OCI-LY1 (cell line): ENCODE results near the gene SLC43A2.
A peak's percentile ranks its signal among the peaks of the same experiment; 100 is the strongest.

Experiments
- H2AFZ ChIP-seq: fragments of 200-600 bp; sonication (generic), shearing (Covaris generic); 2 replicates; pipeline ENCODE4 v1.6.0; 2014; ENCODE audit warnings: antibody characterized with exemption, mild to moderate bottlenecking, low read length
- H3F3A ChIP-seq: fragments of 200-600 bp; sonication (generic), shearing (Covaris generic); 2 replicates; pipeline ENCODE4 v1.6.0; 2014; ENCODE audit warnings: mild to moderate bottlenecking, antibody characterized with exemption, low read length, moderate library complexity; ENCODE audit not compliant: insufficient read depth
- H3K27ac ChIP-seq: fragments of 200-600 bp; sonication (generic); 2 replicates; pipeline ENCODE4 v1.5.1; 2014; ENCODE audit warnings: low read length, mixed run types, mild to moderate bottlenecking, low read depth; ENCODE audit not compliant: poor library complexity, severe bottlenecking
- H3K27me3 ChIP-seq: fragments of 200-600 bp; sonication (generic); 2 replicates; pipeline ENCODE4 v1.6.0; 2014; ENCODE audit warnings: antibody characterized with exemption, mild to moderate bottlenecking, low read length, moderate library complexity; ENCODE audit not compliant: insufficient read depth
- H3K36me3 ChIP-seq: fragments of 200-600 bp; sonication (generic); 2 replicates; pipeline ENCODE4 v1.6.1; 2014; ENCODE audit warnings: mild to moderate bottlenecking, antibody characterized with exemption, low read length, moderate library complexity, mixed read lengths; ENCODE audit not compliant: insufficient read depth
- H3K4me1 ChIP-seq: fragments of 200-600 bp; sonication (generic); 2 replicates; pipeline ENCODE4 v1.5.1; 2014; ENCODE audit warnings: mild to moderate bottlenecking, low read length, moderate library complexity; ENCODE audit not compliant: insufficient read depth, severe bottlenecking
- H3K4me2 ChIP-seq: fragments of 200-600 bp; sonication (generic), shearing (Covaris generic); 2 replicates; pipeline ENCODE4 v1.6.1; 2014; ENCODE audit warnings: low read length
- H3K4me3 ChIP-seq: fragments of 200-600 bp; sonication (generic); 2 replicates; pipeline ENCODE4 v1.5.1; 2014; ENCODE audit warnings: low read length, low read depth, mild to moderate bottlenecking, mixed read lengths; ENCODE audit not compliant: poor library complexity, severe bottlenecking
- H3K79me2 ChIP-seq: fragments of 200-600 bp; shearing (Covaris generic); 2 replicates; pipeline ENCODE4 v1.6.1; 2016; ENCODE audit warnings: mixed run types, low read length, mixed read lengths; ENCODE audit not compliant: insufficient read depth
- H3K9ac ChIP-seq: fragments of 200-600 bp; sonication (generic), shearing (Covaris generic); 2 replicates; pipeline ENCODE4 v1.6.1; 2014; ENCODE audit warnings: mild to moderate bottlenecking, low read length, mixed read lengths
- H3K9me2 ChIP-seq: fragments of 200-600 bp; sonication (generic), shearing (Covaris generic); 2 replicates; pipeline ENCODE4 v1.6.1; 2014; ENCODE audit warnings: low read depth, mild to moderate bottlenecking, low read length, mixed read lengths
- H3K9me3 ChIP-seq: fragments of 200-600 bp; shearing (Covaris generic); 2 replicates; pipeline ENCODE4 v1.6.1; 2014; ENCODE audit warnings: low read length, mixed read lengths
- H4K20me1 ChIP-seq: fragments of 200-600 bp; sonication (generic), shearing (Covaris generic); 2 replicates; pipeline ENCODE4 v1.6.0; 2016; ENCODE audit warnings: mild to moderate bottlenecking, low read length; ENCODE audit not compliant: insufficient read depth
- CTCF ChIP-seq: fragments of 200-600 bp; sonication (generic), shearing (Covaris generic); IDR thresholded peaks from 2 replicates; pipeline ENCODE4 v1.5.1; 2017; ENCODE audit warnings: mild to moderate bottlenecking, antibody characterized with exemption, low read length, moderate library complexity, mixed read lengths
- EZH2 ChIP-seq: fragments of 200-600 bp; sonication (generic), shearing (Covaris generic); IDR thresholded peaks from 2 replicates; pipeline ENCODE4 v1.8.0; 2017; ENCODE audit warnings: borderline replicate concordance, mixed run types, mild to moderate bottlenecking, antibody characterized with exemption, low read length, moderate library complexity, mixed read lengths

The SLC43A2 gene

GRCh38 chr17:1555651-1556471, 72.8 kb downstream of the SLC43A2 start:
- no peaks in the 10 kb centered on the region for H3K9me3 ChIP-seq
- peak overlapping the region; percentile 25; the same call in 1 of the 2 replicates for H3K4me2 ChIP-seq

GRCh38 chr17:1554751-1555540, 73.7 kb downstream of the SLC43A2 start:
- Histone ChIP-seq H4K20me1 (no peaks in the 10 kb centered on the region), H2AFZ (no peak overlapping the region), H3K79me2 (no peaks in the 10 kb centered on the region)

More at GRCh38 chr17:1555651-1556471, 72.8 kb downstream of the SLC43A2 start:
- TF ChIP-seq CTCF (no peak), EZH2 (no peak)
- Histone ChIP-seq H3K27ac (peak overlapping the region; percentile 29), H2AFZ (no peak overlapping the region), H3K79me2 (no peaks in the 10 kb centered on the region), H3K4me3 (no peak overlapping the region), H3F3A (no peaks in the 10 kb centered on the region), H3K4me1 (peaks cover 15% of the 10 kb centered on the region), H3K9ac (no peak overlapping the region), H3K27me3 (no peaks in the 10 kb centered on the region), H4K20me1 (no peaks in the 10 kb centered on the region), H3K36me3 (peaks cover 13% of the 10 kb centered on the region), H3K9me2 (no peaks in the 10 kb centered on the region)

More at GRCh38 chr17:1554751-1555540, 73.7 kb downstream of the SLC43A2 start:
- peaks cover 22% of the 10 kb centered on the region for H3K36me3 ChIP-seq
- H3F3A ChIP-seq = no peaks in the 10 kb centered on the region
- H3K9me3 ChIP-seq = no peaks in the 10 kb centered on the region
- no peak overlapping the region for H3K4me3 ChIP-seq
- no peaks in the 10 kb centered on the region for H3K27me3 ChIP-seq
- H3K9ac ChIP-seq = no peak overlapping the region
- no peak overlapping the region; the same call in 1 of the 2 replicates for H3K4me2 ChIP-seq
- TF ChIP-seq CTCF (no peak), EZH2 (no peak)
- no peak overlapping the region for H3K27ac ChIP-seq
- peaks cover 15% of the 10 kb centered on the region for H3K4me1 ChIP-seq
- no peaks in the 10 kb centered on the region for H3K9me2 ChIP-seq
